H1 (cell line): ENCODE results near the gene TOMM40L. TPM values are rescaled to one million over a fixed set of nuclear protein-coding genes. Genes with fewer than 3 reads are reported as not detected.

Experiments
- NRF1 ChIP-seq: IDR thresholded peaks from 2 replicates; pipeline ENCODE4 v1.6.1; 2011; ENCODE audit warnings: mild to moderate bottlenecking, low read depth, low read length, improper control_type of control experiment
- POU5F1 ChIP-seq: IDR thresholded peaks from 2 replicates; pipeline ENCODE4 v1.6.1; 2011; ENCODE audit warnings: low read depth, mild to moderate bottlenecking, low read length, moderate library complexity
- YY1 ChIP-seq: IDR thresholded peaks from 2 replicates; pipeline ENCODE4 v1.6.1; 2011; ENCODE audit warnings: low read depth, mild to moderate bottlenecking, low read length
- polyA plus RNA-seq, 7 experiments: library from polyadenylated mRNA; depleted of rRNA in 3 of 7; stranded (reverse) in 5 of 7; unstranded in 2 of 7; fragments of >200 nt in 5 of 7; fragments of 200-250 nt in 2 of 7; gene quantifications; 1 replicate in 5 of 7; 2 replicates in 1 of 7; 4 replicates in 1 of 7; pipeline versions ENCODE4 v1.2.1 to v1.2.3, GENCODE V29; 2011 to 2013; ENCODE audit warnings: missing spikeins in 2 of 7, mixed read lengths in 2 of 7
- total RNA-seq: library from RNA; stranded (reverse); fragmentation: NEBNext Ultra II Directional; extraction: Animal tissue kit (Norgen Biotek cat#: 25700); gene quantifications from 2 replicates; pipeline ENCODE4 v1.2.1, GENCODE V29; 2021

Gene TOMM40L
- total and polyA plus RNA-seq, 2 of the 8 experiments (the other 6 are each of a cell fraction or from before 2014, with no cell fraction given) = 11.4 to 15.0 TPM

GRCh38 chr1:161197560-161198193, 28.2 kb upstream of the TOMM40L start (continued):
- no peak for TF ChIP-seq NRF1
- TF ChIP-seq YY1 = no peak
- TF ChIP-seq POU5F1 = no peak
